GF-D8 (cell line): ENCODE results near the gene SRPK1.

Source experiments
- DNase-seq: peaks from one replicate; lab custom pipeline; 2025; lab: John Stamatoyannopoulos, UW

The SRPK1 gene

GRCh38 chr6:35817515-35817914 lies 103.4 kb downstream of the SRPK1 start:
- DNase-seq, result no peak

- no peak for DNase-seq
Observed at GRCh38 chr6:35811699-35811995, 109.3 kb downstream of the SRPK1 start.

- DNase-seq, result no peak
Observed at GRCh38 chr6:35810971-35811698, 109.8 kb downstream of the SRPK1 start.

GRCh38 chr6:35809809-35810208 lies 111.1 kb downstream of the SRPK1 start:
- no peak for DNase-seq

- DNase-seq, result no peak
Observed at GRCh38 chr6:35808688-35809087, 112.2 kb downstream of the SRPK1 start.

- no peak for DNase-seq
Observed at GRCh38 chr6:35804996-35805736, 115.7 kb downstream of the SRPK1 start, which contains the start of gene LHFPL5. Gene LHFPL5, plus strand, starts transcription at chr6:35805352. Its CDS starts 319 bp downstream, at chr6:35805671.

GRCh38 chr6:35801148-35801547 lies 119.8 kb downstream of the SRPK1 start:
- no peak for DNase-seq

GRCh38 chr6:35798706-35799105 lies 122.2 kb downstream of the SRPK1 start:
- DNase-seq, result no peak

GRCh38 chr6:35797837-35798526 lies 122.9 kb downstream of the SRPK1 start:
- DNase-seq, result no peak

GRCh38 chr6:35796236-35796635 lies 124.7 kb downstream of the SRPK1 start:
- DNase-seq, result no peak

GRCh38 chr6:35795453-35796071 lies 125.3 kb downstream of the SRPK1 start:
- no peak for DNase-seq

- DNase-seq, result no peak
Observed at GRCh38 chr6:35794536-35795452, 126.1 kb downstream of the SRPK1 start.

- DNase-seq, result no peak
Observed at GRCh38 chr6:35790683-35791082, 130.2 kb downstream of the SRPK1 start.

- no peak for DNase-seq
Observed at GRCh38 chr6:35788423-35788982, 132.4 kb downstream of the SRPK1 start.

- DNase-seq, result no peak
Observed at GRCh38 chr6:35787266-35788218, 133.4 kb downstream of the SRPK1 start.

- DNase-seq, result no peak
Observed at GRCh38 chr6:35786810-35787209, 134.1 kb downstream of the SRPK1 start.

- DNase-seq, result no peak
Observed at GRCh38 chr6:35786272-35786671, 134.6 kb downstream of the SRPK1 start.

GRCh38 chr6:35784200-35784599 lies 136.7 kb downstream of the SRPK1 start:
- DNase-seq, result no peak
